ENCODE data around the gene TMPRSS11B.
"Not testable (repeated sequence)": the region's sequence is repeated elsewhere in the genome, so short reads cannot be mapped to it uniquely, and the experiment has no call there.

TMPRSS11B gene

DNA sequence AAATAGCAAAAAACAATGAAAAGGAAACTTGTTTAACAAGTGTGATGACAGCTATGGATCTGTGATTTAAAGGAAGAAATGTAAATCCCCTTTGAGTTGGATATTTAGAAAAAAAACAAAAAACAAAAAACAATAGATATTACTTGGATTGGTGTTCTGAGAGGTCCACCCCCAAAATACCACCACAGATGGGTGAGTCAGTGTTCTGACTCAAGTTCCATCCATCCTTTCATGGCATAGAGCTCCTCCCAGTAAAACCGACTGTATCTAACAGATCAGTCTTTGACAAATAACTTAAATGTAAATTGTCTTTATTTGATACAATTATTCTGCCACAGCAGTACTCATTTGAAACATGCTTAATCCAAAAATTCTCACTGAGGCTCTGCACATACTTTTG is 27.4 kb downstream of the TMPRSS11B start:
- no peak for DNase-seq (ENCODE audit: low read depth, low spot score)

DNA sequence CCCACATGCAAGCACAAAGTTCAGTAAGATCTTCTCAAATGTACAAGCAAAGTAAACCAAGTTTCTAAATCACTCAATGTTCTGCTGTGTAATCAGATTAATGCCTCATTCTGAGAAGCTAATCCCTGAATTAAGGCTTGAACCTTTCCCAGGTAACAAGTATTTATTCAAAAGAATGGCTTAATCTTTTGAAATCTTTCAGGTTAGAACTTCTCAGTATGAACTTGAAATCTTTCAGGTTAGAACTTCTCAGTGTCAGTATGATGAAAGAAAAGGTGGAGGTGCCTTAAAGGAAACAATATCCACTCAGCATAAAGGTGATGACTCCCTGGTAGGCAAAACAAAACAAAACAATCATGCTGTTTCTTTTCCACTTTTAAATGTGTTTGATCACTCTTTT is 29.0 kb downstream of the TMPRSS11B start:
- no peak for DNase-seq (ENCODE audit: low read depth, low spot score)

GRCh38 chr4:68209003-68209402 is 36.5 kb downstream of the TMPRSS11B start:
- DNase-seq (ENCODE audit: low read depth, low spot score) = no peak

GRCh38 chr4:68194305-68194704 is 51.2 kb downstream of the TMPRSS11B start:
- not testable (repeated sequence) for DNase-seq (ENCODE audit: low read depth, low spot score)

DNA sequence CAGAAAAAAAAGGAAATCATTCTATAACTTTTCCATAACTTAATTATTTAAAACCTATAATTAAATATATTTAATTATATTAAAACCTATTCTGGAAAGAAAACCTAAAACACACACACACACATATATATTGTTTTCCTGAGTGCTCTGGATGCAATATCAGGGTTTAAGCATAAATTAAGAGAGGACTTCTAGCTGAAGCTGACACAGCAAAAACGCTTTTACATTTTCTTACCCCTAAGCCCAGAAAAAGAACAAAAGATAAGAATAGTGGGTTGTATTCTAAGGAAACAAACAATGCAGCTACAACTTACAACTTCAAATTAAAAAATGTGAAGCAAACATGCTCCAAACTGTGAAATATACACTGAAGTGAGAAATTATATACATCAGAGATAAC is 52.3 kb downstream of the TMPRSS11B start:
- no peak for DNase-seq (ENCODE audit: low read depth, low spot score)

- DNase-seq (ENCODE audit: low read depth, low spot score) = no peak
These were observed 58.3 kb downstream of the TMPRSS11B start for GRCh38 chr4:68187145-68187544.

DNA sequence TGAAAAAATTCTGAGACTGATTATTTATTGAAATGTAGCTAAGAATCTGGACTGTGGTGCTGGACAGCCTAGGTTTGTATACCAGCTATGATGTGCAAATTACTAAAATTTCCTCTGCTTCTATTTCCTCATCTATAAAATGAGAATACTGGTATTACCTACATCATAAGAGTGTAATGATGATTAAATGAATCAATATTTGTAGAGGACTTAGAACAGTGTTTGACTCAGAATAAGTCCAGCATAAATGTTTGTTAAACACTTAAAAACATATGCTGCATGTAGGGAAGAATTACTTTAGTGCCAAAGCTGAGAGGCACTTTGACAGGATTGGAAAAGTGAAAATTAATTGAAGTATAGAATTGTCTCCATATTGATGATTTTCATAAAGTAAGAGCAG is 60.6 kb downstream of the TMPRSS11B start:
- no peak for DNase-seq (ENCODE audit: low read depth, low spot score)

DNA sequence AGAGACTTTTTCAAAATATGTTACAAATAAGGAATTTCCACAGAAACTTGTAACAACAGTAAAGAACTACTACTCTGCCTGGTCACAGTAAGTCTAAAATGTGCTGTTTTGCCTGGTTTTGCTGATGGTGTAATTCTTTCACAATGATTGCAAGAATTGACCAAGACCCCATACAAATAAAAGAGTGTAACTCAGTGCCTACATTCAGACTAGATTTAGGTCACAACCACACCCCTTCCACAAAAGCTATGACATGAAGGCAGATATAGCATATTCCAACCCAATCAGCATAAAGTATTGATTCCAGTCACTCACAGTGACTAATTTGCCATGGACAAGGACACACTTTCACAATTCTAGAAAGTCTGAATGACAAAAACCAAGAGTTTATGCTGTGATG is 62.1 kb downstream of the TMPRSS11B start:
- DNase-seq (ENCODE audit: low read depth, low spot score) = no peak

DNA sequence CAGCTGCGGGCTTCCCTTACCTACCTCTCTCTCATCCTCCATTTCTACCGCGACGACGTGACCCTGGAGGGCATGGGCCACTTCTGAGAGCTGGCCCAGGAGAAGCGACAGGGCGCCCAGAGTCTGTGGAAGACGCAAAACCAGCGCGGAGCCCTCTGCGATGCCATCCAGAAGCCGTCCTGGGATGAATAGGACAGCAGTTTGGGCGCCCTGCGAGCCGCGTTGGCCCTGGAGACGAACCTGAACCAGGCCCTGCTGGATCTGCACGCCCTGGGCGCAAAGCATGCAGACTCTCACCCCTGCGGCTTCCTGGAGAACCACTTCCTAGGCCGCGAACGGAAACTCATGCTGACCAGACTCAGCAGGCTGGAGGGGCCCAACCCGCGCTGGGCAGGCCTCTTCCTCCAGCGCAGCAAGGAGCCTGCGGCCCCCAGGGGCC is 63.1 kb downstream of the TMPRSS11B start:
- no peak for DNase-seq (ENCODE audit: low read depth, low spot score)

- DNase-seq (ENCODE audit: low read depth, low spot score) = no peak
These were observed 64.5 kb downstream of the TMPRSS11B start for GRCh38 chr4:68180849-68181526.

- no peak for DNase-seq (ENCODE audit: low read depth, low spot score)
These were observed 68.6 kb downstream of the TMPRSS11B start for GRCh38 chr4:68176904-68177303.
